NCI-H524 treated with DMSO at 0.1 percent for 48 hours (cell line): ENCODE results near the gene AUTS2.

Experiments used
- DNase-seq: peaks from one replicate; lab custom pipeline; 2025; lab: John Stamatoyannopoulos, UW

The AUTS2 gene

DNA sequence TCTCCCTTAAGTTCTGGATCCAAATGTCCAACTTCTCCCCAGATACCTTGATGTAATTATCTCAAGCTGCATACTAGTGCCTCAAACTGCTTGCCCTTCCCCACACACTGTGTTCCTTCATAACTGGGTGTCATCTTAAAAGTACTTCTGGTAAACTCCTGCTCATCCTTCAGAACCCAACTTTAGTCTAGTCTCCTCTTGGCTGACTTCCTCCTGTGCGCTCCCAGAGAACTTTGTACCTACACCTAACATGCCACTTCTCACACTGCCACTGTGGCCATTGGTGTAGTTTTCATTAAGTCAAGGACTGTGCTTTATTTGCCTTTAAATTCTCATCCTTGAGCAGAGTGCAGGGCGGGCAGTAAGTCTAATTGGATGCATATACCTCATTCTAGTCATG lies 958.5 kb downstream of the AUTS2 start:
- no peak for DNase-seq

DNA sequence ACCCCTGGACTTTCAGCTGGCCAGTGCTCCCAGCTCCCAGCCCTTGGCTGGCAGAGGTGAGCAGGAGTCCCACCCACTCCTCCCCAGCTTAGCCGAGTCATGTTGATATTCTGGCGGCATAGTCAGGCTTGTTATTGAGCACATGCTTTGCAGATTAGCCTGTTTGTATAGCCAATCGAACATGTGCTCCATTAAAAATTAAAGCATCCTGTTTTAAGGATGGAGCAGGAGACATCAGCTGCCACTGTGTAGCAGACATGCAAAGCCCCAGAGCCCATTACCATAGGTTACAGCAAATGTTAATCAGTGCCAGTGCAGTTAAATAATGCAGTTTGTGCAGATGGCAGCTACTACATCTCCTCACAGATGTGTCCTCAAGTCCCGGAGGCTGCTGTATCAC lies 959.1 kb downstream of the AUTS2 start:
- peak; percentile 47 for DNase-seq

DNA sequence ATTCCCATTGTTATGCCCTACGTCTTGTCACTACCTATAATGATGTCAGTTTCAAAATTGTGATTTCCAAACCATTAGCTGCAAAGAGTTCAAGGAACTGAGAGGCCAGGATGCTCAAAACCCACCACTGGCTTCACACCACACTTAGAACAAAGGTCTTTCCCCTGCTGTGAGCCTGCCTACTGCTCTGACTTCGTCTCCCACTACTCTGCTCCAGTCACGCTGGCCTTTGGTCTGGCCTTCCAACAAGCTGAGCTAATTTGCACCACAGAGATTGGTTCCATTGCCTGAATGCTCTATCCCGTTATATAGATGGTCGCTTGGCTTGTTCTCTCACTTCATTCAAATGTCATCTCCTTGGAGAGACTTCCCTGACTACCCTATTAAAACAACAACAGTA lies 961.5 kb downstream of the AUTS2 start:
- no peak for DNase-seq

DNA sequence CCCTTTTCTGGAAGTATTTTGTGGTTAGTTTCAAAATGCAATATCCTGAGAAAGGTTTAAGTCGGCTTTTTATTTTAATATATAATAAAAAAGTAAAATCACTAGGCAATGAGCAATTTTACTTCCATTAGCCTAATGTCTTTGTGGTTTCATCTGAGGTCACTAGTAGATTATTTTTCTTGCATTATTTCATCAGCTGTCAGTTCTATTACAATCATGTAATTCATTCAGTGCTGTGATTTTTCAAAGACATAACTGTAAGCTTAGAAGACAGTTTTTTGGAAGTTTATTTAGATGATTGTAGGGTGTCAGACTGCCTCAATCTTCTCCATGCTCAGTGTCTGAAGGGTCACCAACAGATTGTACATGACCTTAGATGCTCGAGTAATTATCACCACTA lies 965.7 kb downstream of the AUTS2 start:
- DNase-seq = no peak

DNA sequence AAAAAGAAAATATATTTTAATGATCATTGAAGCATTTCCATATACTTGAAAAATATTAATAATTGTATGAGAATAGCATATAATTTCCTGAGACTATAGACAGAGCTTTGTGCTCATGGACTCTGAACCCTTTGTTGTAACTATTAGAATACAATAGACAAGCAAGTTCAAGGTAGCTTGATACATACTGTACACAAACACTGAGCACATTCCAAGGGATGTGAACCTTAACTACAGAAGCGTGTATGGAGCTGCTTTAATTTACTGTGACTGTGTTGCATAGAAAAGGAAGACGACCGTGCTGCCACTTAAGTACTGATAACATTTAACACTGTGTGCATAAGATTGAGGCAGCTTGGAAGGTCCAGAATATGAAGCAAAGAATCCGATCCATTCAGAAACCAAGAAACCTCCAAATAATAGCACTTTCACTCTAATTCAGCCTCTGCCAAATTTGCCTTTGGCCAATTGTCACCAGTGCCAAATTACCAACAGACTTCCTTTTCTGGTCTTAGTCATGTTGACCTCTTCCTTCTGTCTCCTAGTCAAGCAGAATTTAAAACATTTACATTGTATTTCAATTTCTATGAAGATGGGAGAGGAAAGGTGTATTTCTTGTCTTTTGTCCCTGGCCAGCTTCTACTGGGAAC lies 967.6 kb downstream of the AUTS2 start:
- no peak for DNase-seq

DNA sequence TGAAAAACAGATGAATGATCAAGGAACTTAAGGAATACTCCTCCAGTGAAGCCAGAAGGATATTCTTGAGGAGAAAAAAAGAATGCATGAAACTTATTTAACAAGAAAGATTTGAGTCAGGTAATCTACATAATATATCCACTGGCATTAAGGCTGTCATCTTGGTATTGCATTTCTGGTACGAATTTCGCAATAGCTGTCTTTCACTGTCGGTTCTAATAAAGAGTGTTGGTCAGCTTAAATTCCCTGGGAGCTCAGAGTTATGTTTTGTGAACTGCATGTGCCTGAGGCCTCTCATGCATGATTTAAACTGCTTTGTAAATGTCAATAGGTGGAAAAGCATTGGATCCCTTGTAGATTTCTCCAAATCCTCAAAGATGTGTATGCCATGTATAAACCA lies 968.4 kb downstream of the AUTS2 start:
- DNase-seq = no peak

DNA sequence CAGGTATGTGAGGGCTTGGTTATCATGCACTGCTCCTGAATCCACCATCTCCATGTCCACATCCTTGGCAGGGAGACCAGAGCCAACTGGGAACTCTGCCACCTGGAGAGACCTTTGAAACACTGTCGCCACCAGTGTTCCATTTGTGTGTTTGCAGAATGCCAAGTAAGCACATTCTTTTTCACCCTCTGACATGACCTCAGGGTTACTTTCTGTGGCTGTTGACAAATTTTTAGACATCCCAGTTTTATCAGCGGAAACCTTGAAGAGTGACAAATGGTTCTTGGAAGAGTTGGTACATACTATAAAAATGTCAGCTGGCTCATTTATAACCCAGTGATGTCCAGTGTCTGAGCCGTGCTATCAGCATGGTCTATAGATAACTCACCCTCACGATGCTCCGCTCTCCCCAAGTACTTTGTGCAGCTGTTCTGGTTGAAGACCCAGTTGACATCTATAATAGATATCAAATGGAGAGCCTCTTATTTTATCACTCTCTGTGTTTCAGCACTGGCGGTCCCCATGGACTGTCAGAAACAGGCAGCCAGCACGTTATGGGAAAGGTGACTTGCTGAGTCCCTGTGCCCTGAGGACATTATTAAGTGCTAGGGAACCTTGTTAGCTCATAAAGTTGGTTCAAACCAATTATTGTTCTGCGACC lies 970.5 kb downstream of the AUTS2 start:
- DNase-seq = no peak

DNA sequence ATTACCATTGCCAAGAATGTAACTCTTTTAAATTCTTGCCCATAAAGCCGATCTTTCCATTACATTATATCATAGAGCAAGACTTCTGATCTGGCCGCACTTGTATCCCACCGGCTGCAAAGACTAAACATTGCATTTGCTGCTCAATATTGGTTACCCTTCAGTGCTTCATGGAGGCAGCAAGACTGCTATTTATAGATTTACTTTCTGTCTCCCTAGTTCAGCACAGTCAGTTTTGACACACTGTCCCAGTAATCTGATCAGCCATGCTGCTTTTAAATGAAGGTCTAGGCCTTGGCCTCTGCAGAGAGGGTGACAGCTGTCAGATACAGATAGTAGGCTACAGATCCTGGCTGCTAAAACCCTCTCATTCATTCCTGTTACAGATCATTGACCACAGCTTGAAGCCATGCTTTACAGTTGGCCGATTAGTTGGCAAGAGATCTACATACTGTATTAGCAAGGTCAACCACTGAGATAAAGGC lies 971.1 kb downstream of the AUTS2 start:
- DNase-seq = peak; percentile 95

DNA sequence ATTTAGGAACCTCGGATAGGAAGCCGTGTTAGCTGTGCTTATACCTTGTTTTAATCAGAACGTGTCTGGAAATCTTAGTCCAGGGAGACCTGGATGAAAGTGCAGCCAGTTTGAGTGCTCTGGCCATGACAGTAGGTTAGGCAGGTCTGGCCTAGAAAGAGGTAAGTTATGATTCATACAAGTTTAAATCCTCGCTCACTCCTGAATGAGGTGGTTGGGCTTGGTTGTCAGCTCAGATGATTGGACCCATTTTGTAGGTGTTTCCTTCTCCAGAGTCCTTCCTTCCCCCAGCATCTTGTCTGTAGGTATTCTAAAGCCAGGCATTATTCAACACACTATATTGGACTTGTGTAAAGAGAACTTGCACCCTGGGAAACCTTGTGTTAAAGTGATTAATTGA lies 971.8 kb downstream of the AUTS2 start:
- no peak for DNase-seq

DNA sequence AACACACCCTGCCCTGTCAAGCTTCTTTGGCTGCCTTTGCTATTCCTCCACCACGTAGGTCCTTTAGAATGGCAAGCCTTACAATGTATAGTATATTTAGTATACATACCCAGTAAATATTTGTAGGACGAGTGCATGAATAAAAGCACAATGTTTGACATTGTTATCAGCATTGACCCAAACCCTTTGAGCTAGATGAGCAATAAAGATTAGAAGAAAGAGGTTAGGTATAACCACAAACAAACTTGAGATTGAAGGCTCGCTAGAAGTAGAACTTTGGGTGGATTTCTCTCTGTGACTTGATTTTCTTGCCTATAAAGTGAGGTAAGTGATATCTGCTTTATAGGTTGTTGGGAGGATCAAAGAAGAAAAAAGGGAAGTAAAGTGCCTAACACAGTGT lies 972.7 kb downstream of the AUTS2 start:
- DNase-seq = no peak

DNA sequence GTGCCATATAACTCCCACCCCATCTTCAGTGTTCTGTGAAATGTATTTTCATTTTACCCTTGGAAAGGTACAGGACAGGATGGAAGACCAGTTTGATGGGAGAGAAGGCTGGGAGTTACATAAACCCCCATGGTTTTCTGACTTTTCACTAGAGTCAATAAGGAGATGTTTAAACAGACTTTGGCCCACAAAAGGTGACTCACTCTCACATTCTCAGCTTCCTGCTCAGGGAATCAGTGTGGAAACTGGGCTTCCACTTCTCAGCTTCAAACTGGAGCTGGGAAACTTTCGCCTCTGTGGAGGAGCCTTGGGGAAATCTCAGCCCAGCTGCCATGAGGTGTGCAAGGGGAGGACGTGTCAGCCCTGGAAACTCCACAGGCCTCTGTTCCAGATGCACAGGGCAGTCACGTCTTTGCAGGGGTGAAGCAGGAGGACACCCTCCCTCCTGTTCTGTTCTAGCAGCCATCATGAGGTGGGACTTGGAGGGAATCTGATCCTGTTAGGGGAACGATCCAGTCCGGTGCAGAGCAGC lies 973.2 kb downstream of the AUTS2 start:
- DNase-seq = no peak

DNA sequence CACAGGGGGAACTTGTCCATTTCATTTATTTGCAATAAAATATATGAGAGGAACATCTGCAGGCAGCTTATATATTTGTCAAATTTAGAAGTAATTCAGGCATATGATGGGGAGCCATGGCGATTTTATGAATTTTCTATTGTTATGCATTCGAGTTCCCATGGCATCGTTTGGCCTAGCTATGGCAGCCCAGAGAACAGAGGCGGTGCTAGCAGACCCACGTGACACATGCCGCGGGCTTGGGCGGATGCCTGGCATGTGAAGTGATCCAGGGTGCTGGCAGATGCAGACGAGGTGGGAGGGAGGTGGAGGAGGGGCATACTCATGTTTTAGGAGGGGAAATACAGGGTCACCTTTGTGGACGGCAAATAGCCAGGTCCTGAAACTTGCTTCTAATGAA lies 973.7 kb downstream of the AUTS2 start:
- DNase-seq = no peak

DNA sequence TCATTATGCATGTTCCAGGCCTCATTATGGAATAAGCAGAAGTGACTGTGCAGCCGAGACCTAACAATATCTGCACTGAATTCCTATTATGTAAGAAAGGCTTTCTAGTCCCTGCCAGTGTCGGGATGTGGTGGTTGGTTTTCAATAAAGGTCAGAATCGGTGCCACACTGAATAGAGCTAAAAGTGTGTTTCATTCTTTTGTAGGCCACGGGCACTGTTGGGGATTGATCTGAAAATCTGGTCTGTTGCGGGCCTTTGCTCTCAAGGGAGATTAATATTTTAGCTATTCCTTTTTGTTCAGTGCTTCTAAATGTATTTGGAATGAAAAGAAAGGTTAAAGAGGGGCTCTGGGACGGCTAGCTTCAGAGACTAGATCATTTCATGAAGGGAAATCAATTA lies 974.3 kb downstream of the AUTS2 start:
- DNase-seq = no peak

DNA sequence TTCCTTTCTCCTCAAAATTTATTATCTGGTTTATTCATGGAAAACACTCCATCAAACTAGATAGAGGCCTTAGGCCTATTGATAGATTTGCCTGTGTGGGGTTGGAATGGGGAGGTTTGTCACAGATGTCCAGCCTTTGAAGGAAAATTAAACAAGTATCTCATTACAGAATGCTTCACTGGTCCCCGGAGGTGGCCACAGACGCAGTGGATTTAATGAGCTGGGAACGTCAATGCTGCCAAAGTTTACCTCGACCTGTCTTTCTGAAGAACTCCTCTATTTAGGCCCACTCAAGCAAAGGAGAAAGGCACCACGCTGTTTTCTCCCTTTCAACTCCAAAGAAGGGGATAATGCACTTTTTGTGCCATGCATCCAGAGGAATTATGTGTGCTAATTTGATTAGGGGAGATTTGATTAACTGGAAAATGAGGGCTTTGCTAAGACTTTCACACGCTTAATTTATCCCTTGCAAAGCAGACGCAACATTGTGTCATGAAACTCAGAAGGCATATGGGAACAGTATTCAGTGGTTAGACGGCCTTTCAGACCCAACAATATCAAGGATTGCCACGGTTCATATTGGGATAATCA lies 974.9 kb downstream of the AUTS2 start:
- DNase-seq = no peak

DNA sequence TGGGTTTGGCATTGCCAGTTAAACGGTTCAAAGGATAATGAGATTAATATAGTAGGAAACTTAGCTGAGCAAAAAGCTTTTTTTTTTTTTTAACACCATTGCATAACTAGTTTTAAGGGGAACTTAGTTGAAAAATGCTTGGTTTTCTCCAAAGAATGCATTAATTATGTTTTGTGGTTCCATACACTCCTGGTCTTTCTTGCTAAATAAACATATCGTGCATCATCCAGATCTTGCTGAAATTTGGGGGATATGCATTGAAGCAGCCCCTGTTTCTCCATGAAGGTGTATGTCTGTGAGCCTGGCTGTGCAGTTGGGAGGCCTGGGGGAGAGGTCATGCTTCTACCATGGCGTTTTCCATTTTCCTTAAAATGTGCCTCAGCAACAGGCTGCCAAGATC lies 975.4 kb downstream of the AUTS2 start:
- no peak for DNase-seq

DNA sequence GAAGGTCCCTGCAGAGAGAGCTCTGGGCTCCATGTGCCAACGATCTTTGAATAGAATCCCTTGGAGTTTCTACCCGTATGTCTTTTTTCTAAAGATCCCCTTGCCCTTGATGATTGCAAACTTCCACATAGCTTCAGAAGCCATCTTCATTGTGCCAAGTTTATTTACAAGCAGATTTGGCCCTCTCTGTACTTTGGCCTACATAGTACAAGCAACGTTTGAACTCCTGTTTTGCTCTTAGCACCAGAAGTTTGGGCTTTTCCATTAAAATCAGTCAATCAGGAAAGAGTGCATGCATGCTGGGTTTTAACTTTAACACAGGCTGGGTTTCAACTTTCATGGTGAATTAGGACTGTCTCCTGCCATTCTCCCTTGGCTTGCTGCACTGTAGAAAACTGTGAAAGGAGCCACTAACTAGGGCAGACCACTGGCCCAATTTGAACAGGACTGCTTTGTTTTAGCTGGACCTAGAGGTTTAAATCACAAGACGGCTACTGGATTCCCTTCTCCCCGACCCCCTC lies 976.1 kb downstream of the AUTS2 start:
- DNase-seq = no peak

DNA sequence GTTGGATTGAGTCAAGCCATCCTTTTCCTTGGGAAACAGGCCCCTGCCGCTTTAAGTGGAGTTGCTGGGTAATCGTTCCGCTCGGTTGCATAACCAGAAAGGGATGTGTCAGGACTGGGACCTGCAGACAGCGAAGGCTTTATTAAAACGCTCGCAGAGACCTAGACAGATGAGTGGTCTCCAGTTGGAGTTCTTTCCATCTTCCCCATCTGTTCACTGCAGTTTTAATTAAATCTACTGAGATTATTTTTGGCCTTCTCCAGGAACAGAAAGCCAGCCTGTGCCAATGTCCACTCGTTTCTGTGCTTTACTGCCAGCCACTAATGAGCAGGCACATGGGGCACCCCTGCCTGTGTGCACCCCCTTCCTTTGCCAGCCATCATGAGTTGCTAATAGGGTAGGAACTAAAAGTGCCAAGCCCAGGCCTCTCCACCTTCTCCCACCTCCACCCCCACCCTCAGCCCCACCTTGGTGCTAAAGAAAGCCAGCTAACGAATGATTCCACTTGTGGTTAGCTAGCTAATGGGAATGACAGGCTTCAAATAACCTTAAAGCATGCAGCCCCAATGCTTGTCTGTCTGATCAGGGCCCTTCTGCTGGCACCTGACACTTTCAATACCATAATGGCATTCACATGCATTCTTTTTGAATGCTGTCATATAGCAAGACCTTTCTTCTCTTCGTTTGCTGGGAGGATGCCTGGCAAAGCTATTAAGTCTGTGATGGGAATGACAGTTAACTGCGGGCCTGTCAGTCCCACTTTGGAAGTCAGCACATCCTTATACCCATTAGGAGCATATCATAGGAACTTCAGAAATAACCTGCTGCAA lies 976.9 kb downstream of the AUTS2 start:
- peak; percentile 96 for DNase-seq

DNA sequence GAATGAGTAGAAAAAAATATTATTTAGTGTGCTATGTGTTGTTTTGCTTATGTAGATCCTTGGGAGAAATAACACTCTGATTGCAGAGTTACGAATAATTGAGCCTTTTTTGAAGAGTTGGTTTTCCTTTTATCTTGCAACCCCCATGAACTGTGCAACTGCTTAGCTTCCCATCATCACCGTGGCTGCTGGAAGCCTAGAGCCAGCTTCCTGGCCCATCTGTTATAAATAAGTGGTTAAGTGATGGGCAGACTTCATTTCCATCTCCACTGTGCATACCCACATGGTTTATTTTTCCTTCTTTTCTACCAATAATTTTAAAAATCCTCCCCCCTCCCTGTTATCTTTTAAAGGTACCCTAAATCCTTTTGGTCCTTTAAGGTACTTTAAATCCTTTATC lies 978.8 kb downstream of the AUTS2 start:
- DNase-seq = peak; percentile 37

DNA sequence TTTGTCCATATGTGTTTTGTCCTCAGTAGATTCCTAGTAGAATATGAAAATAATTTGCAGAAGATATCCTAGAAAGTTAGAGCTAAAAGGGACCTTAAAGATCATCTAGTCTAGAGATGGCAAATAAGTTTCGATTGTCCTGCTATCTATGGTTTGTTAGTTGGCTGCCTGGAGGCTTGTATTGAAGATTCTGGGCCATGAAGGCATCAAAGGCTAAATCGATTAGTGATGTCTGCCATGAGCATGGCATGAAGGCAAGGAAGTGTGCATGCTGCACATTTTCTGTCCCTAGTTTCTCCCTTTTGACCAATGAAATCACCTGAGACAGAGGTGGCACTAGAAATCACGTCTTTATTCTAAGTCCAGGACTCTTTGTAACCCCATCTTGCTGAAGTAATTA lies 979.9 kb downstream of the AUTS2 start:
- DNase-seq = no peak

DNA sequence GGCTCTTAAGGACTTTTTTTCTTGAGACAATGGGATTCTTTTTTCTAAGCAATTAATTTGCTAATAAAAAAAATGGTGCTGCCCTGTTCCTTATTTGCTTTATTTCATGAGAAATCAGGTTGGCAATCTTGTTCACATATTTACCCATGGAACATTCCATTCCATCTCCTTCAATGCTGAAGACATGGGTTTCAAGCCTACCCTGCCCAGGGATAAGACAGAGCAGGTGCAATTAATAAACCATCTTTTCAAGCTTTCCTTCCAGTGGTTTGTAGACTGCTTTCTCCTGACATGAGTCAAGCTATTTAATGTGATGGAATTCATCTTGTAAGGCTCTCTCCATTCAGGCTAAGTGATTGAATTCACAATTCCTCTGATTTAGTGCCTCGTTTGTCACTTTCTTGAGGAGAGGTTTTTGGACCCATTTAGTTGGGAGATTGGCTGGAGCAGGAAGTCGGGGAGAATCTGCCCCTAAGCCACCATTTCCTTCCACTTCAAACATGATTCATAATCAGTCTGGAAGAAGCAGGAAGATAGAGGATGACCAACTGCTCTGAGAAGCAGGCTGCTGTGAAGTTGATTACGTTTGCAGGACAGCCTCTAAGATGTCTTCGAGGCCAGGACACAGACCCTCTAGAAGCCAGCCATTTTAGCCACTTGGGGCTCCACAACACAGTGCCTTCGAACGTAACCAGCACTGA lies 981.3 kb downstream of the AUTS2 start:
- no peak for DNase-seq

DNA sequence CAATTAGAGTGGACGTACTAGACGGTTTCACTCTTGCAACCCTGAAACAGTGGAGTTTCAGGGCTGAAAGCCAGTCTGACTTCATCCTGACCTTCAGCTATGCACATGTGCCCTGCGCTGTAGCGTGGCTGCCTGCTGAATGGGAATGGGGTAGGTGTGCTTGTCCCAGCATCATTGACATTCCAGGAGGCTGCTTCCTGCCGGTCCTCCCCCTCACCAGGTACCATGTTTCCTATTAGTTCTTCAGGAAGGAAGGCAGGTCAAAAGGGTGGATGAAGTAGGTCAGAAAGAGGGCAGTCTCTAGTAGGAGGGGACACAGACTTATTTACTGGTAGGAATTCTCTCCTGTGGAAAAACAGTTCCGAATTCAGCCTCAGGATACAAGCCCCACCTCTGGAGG lies 981.9 kb downstream of the AUTS2 start:
- DNase-seq = no peak
